K562 treated with DMSO at 1 percent for 12 hours (cell line): ENCODE data around the gene PDXP. TPM values are rescaled to one million over a fixed set of nuclear protein-coding genes. Genes with fewer than 3 reads are reported as not detected.

Experiments used
- total RNA-seq: library from RNA; unstranded; fragments of 300-600 nt; gene quantifications from 2 replicates; pipeline ENCODE4 v1.2.3, GENCODE V29; 2022; ENCODE audit not compliant: insufficient read depth

The PDXP gene
- total RNA-seq: 51.9 and 63.0 TPM in 2 replicates

GRCh38 chr22:37658133-37659065, at the start of gene PDXP:
PDXP (plus strand) TSS chr22:37658723; CDS start chr22:37658783, 60 bp downstream.

GRCh38 chr22:37639070-37639760, 19.3 kb upstream of the PDXP start, which contains the start of gene SH3BP1:
SH3BP1 (plus strand) TSS chr22:37639669; CDS start chr22:37639788, 119 bp downstream.

GRCh38 chr22:37674951-37675929, 16.7 kb downstream of the PDXP start, which contains the start of gene LGALS1:
LGALS1 (plus strand) TSS chr22:37675636; CDS start chr22:37675703, 67 bp downstream.

GRCh38 chr22:37686002-37686982, 27.8 kb downstream of the PDXP start, which contains the start of gene NOL12:
NOL12 (plus strand) TSS chr22:37686343; CDS start chr22:37686393, 50 bp downstream.

GRCh38 chr22:37696657-37697537, 38.4 kb downstream of the PDXP start, which contains the start of gene TRIOBP:
TRIOBP (plus strand) TSS chr22:37697048; CDS start chr22:37701366, 4,318 bp downstream.

Other genes starting within 250 kb of the PDXP start
- not detected in 2 replicates for gene ELFN2, start 231.2 kb upstream of the PDXP start, total RNA-seq
- not detected in 2 replicates for gene MFNG, start 172.3 kb upstream of the PDXP start, total RNA-seq
- 3.1 and 3.2 TPM in 2 replicates for gene CARD10, start 139.3 kb upstream of the PDXP start, total RNA-seq
- 24.9 and 28.1 TPM in 2 replicates for gene CDC42EP1, start 98.2 kb upstream of the PDXP start, total RNA-seq
- not detected in 2 replicates for gene LGALS2, start 78.6 kb upstream of the PDXP start, total RNA-seq
- gene GGA1, start 49.9 kb upstream of the PDXP start, total RNA-seq: 25.1 and 29.9 TPM in 2 replicates
- 16.3 and 23.5 TPM in 2 replicates for gene SH3BP1, start 19.1 kb upstream of the PDXP start, total RNA-seq
- gene LGALS1, start 16.9 kb downstream of the PDXP start, total RNA-seq: 977 and 1,710 TPM in 2 replicates
- gene NOL12, start 27.6 kb downstream of the PDXP start, total RNA-seq: 14.7 and 19.2 TPM in 2 replicates
- gene TRIOBP, start 38.3 kb downstream of the PDXP start, total RNA-seq: 13.4 and 16.9 TPM in 2 replicates
- gene GCAT, start 149.2 kb downstream of the PDXP start, total RNA-seq: 74.6 and 76.7 TPM in 2 replicates
- gene GALR3, start 164.7 kb downstream of the PDXP start, total RNA-seq: 2.0 TPM in 1 of 2 replicates, not detected in the other
- gene ANKRD54, start 185.6 kb downstream of the PDXP start, total RNA-seq: 39.9 and 55.0 TPM in 2 replicates
- gene EIF3L, start 190.7 kb downstream of the PDXP start, total RNA-seq: 483 and 743 TPM in 2 replicates
- 16.2 and 26.9 TPM in 2 replicates for gene MICALL1, start 247.6 kb downstream of the PDXP start, total RNA-seq